T-helper 1 cell (primary cell): ENCODE results near the gene KCNJ9.
"Not testable (repeated sequence)": the region's sequence is repeated elsewhere in the genome, so short reads cannot be mapped to it uniquely, and the experiment has no call there.

Source experiments
- DNase-seq, 5 donors: peaks; one replicate each; pipeline ENCODE4 v3.0.0-alpha.2; 2012 to 2020
- total RNA-seq, 4 donors: gene quantifications; one replicate each; lab custom pipeline; 2026; lab: John Stamatoyannopoulos, UW

KCNJ9 gene
- total RNA-seq = 0 to 0.08 (median 0) reads per million in 4 donors

DNA sequence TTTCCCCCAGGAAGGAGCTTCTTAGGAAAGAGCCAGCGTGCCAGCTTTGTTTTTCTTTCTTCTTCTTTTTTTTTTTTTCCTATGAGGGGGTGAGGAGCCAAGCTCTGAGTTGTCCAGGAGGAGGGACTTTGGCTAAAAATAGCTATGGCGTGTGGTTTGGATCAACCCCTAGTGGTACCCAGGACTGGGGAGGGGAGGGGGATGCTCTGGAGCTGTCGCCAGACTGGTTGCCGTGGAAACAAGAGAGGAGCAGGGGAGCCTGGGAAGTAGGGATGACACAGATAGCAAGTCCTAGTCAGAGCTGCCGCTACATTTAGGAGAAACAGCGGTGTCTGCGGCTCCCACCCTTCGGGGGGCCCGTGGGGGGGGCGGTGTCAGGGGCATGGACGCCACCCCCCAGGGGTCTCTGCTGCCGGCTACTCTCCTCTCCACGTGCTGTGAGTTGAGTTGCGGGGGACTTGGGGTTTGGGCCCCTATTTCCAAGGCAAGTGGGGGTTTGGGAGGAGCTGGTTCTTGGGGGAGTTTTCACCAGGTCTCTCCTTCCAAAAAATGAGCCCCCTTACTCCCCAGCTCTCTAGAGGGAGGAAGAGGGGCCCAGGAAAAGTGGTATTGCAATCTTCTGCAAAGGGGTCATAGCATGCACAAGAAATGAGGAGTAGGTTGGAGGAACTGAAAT is at the start of gene KCNJ9:
TSS of gene KCNJ9 (plus strand) at position 278 of the 676 bp plus-strand sequence. CDS start 2,493 bp downstream, outside the sequence.
- DNase-seq = no peak

DNA sequence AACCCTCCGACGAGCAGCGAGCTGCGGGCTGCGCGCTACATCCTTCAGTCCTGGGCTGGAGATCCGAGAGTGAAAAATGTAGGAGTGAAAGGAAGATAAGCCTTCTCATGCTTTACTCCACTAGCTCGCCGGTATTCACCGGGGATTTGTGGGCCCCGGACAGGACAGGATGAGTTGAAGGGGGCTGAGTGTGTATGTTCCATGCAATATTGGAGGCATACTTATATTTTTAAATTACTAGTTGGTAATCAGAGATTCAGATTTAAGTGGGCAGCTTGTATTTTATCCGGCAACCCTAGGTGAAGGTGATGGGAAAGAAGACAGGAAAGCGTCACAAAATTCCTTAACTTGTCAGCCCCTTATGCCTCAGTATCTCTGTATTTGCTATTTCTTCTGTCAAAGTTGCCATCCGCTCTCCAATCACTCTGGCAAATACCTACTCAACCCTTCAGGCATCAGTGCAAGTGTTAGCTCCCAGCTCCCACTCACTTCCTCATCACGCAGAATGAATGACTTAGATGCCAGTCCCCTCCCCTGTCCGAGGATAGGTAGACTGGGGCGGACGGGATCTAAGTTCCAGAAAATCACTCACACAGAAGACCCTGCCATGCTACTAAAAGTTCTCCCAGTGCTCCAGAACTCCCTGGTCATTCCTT is 49.0 kb upstream of the KCNJ9 start:
- no peak for DNase-seq

DNA sequence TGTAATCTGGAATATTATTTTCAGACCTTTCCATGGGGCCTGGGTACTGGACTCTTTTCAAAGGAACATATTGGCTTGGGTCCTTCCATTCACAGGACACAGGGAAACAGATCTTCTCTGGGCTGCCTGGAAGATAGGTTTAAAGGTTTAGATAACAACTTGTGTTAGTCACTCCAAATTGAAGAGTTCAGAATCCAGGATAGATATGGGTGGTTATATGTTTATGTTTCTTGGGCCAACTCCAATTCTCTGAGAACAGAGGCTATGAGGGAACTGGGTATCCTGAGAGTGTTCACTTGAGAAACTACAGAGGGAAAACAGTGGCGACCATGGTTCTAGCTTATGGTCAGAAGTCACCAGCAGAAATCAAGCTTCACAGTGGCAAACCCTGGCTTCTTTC is 40.9 kb upstream of the KCNJ9 start:
- DNase-seq = no peak

DNA sequence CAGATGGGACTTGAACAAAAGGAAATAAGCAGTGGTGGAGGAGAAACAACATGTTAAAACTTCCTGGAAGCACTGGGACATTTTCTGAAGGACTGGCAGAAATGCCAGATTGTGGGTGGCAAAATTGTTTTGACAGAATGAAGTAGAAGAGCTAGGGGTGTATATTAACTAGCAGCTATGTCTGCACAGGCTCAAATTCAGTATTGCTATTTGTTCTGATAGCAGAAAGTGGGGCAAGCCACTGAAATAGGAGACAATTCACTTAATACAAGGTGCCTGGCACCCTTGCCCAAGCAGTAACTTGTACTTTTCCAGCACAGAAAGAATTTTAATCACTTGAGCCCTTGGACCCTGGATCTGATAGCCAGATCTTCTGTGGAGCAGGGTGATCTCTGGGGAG is 37.8 kb upstream of the KCNJ9 start:
- no peak for DNase-seq

DNA sequence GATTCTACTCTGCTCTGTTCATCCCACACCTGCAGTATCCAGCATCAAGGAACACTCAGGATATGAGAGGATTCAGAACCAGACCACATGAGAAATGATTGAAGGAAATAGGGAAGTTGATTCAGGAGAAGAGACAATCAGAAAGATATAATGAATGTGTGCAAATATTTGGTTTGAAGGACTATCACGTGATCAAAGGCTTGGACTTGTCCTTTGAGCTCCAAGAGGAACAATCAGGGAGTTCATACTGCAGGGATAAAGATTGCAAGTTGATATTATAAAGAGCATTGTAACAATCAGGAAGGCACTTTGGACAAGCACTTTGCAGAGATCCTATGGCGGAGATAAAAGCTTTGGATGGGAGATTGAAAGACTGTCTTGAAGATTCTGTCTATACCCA is 35.7 kb upstream of the KCNJ9 start:
- no peak for DNase-seq

DNA sequence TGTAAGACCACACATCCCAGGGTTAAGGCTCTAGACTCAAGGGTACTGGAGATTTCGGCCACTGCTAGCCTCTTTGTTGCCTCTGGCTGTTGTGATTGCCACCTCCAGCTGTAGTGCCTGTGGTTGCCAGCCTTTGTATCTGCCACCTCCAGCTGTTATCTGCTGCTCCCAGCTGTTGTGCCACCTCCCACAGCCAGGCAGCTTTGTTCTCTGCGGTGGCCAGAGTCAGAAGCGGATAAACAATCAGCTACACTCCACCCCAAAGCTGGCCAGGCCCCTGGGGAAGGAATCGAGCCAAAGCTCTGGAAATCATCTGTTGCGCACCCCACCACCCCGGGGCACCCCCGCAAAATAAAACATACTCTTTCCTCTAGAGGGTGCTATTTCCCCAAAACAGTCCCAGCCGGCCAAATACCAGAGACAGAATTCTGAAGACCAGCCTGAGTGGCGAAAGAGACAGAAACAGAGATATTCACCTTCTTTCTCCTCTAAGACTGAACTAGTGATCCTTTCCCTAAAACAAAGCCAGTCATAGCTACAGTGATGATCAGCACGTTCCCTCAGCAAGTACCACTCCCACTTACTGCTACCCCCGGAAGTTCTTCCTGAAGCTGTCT is 34.7 kb upstream of the KCNJ9 start:
- DNase-seq = peak in 4 of 5 donors; percentile 8 to 43 (median 20)

DNA sequence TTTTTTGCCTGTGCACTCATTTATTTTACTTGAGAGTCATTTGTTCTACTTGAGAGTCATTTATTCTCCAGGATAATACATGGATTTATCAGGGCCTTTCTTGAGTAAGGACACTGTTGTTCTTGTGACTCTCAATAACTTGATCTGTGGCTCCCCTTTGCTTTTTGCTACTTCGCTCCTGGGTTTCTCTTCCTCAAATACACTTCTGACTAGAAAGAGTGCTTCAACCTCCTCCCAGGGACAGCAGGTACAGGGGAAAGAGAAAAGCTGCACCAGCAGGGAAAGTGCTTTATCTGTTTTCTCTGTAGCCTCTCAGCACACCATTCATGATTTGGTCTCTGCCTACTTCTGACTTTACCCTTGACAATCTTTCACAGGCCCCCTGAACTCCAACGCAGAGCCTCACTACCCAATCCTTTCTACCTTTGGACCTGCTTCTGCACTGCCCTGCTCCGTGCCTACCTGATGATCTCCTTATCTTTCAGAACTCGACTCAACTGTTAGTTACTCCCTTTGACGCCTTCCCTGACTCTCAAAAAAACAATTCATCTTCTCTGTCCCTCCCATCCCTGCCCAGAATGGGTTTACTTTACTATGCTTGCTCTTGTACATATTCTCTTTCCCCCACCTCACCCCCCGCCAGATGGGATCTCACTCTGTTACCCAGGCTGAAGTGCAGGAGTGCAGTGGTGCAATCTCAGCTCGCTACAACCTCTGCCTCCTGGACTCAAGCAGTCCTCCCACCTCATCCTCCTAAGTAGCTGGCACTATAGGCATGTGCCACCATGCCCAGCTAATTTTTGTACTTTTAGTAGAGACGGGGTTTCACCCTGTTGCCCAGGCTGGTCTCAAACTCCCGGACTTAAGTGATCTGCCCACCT is 34.0 kb upstream of the KCNJ9 start:
- no peak for DNase-seq

DNA sequence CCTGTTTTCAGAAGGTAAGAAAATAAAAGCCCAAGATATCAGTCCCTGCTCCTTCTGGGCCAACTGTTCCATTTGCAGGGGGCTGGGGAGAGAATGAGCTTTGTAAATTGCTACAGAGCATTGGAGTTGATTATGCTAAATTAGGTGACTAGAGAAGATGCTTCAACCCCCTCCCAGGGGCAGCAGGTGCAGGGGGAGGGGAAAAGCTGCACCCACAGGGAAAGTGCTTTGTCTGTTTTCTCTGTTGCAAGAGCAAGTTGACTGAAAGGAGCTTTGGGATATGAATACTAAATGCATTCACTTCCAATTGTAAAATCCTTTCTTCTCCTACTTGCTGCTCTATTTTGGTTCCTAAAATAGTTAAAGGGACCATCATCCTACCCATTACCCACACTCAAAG is 33.0 kb upstream of the KCNJ9 start:
- no peak for DNase-seq

DNA sequence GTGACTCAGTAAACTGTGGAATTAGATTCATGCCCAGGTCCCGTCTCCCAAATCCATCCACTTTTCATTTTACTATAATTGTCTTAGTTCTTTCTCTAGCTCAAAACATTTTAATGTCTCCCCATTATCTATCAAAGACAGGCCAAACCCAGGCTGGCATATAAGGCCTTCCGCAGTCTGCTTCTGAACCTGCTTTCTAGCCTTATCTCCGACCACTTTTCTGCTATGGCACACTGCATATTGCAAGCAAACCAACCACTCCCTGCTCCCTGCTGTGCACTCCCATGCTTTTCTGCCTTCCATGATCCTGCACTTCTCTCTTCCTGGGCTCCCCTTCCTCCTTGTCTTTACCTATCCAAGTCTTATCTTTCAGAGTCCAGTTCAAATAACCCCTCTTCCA is 32.2 kb upstream of the KCNJ9 start:
- no peak for DNase-seq

DNA sequence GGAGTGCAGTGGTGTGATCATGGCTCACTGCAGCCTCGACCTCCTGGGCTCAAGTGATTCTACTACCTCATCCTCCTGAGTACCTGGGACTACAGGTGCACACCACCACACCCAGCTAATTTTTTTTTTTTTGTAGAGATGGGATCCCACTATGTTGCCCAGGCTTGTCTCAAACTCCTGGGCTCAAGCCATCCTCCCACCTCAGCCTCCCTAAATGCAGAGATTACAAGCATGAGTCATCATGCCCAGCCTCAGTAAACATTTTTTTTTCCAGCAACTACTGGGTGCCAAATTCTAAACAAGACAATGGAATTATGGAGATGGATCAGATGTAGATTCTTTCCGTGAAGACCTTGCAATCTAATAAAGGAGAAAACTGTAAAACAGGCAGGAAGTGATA is 31.2 kb upstream of the KCNJ9 start:
- not testable (repeated sequence) for DNase-seq

DNA sequence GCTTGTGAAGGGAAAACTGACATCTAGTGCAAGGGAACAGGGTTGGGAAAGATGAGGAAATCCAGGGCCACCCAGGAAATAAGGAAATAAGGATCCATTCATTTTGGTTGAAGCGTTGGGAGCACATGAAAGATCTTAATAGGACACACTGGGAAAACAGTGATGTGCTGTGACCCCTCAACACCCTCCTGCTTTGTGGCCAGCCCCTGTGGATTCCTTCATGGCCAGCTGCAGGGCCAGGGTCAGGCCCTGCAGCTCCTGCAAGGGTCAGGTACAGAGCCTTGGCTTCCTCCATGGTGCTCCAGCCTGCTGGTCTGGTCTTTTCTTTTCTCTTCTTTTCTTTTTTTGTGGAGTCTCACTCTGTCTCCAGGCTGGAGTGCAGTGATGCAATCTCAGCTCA is 30.7 kb upstream of the KCNJ9 start:
- DNase-seq = no peak

DNA sequence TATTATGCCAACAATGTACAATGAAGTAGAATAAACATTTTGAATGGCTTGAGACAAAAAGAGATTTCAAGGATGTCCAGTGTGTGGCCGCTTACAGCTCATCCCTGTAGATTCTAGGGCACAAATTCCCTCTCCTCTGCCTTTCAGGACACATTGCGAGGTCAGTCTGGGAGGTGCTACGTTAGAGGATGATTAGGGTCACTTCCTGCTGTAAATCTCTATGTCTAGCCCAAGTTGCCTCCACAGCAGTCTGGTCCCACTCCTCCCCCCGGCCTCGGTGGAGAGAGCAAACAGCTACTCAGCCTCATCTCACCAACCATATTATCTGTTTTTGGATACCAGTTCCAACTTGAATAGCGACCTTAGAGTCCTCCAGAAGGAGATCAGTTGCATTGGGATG is 28.4 kb upstream of the KCNJ9 start:
- DNase-seq = no peak

DNA sequence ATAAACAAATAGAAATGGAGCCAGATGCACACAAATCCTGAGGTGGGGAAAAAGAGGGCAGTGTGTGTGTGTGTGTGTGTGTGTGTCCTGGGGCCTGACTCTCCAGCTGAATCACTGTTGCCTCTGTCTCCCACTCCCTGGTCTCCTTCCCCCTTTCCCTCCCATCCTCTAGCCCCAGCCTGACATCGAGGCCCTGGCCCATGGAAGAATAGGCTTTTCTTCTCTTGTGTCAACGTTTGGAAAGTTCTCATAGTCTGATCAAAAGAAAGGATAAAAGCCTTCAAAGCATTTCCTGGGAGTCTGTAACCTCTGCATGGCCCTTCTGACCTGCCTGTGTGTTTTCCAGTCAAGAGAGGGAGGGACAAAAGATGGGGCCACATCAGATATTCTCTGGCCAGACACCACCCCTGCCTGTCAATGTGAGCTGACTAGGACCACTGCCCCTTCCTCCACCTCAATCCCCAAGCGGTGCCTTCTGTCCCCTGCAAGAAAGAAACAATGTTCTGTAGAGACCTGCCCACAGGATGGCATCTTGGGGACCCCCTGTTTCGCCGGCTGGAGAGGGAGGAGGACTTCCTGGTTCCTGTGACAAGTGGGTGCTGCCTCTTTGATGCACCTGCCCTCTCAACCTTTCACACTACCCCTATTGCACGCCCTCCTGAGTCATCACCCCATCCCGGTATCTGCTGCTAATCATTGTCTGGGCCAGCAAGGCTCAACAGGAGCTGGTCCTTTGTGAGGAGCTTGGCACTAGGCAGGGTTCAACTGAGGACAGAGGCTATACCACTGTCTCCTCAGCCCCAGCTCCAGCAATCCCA is 27.6 kb upstream of the KCNJ9 start:
- DNase-seq = no peak

DNA sequence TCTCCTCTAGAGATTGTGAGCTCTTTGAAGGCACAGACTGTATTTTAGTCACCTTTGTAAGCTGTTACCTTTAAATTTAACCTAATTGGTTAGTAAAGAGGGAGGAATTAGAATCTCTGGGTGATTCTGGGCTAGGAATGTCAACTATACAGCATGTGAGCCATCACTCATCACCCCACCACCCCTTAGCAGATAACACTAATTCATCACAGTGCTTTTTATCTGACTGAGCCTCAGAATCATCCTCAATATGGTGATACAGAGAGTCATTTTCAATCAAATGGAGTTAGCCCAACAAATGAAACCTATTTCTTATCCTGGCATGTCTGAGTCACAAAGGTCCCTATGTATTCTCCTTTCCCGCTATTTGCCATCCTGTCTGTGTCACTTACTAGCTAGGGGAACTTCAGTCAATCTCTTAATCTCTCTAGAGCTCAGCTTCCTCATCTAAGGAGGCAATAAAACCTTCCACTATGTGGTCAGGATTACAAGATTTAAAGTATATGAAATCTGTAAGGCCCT is 24.6 kb upstream of the KCNJ9 start:
- DNase-seq = no peak

DNA sequence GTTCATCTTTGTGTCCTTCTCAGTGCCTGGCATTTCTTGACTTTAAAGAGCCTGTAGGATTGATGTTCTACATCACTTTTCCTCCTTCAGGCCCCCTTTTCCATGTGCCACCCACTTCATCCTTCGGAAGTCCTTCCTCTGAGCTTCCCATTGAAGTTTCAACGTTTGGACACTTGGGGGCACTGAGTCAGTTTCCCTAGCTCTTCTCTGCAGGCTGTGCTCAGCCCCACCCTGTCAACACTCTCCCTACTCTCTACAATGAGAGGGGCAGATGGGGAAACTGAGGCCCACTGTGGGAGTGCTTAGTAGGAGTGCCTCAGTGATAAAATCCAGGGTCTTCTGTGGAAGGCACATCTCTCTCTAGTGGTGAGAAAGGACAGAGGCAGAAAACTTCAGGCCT is 23.3 kb upstream of the KCNJ9 start:
- DNase-seq = no peak

DNA sequence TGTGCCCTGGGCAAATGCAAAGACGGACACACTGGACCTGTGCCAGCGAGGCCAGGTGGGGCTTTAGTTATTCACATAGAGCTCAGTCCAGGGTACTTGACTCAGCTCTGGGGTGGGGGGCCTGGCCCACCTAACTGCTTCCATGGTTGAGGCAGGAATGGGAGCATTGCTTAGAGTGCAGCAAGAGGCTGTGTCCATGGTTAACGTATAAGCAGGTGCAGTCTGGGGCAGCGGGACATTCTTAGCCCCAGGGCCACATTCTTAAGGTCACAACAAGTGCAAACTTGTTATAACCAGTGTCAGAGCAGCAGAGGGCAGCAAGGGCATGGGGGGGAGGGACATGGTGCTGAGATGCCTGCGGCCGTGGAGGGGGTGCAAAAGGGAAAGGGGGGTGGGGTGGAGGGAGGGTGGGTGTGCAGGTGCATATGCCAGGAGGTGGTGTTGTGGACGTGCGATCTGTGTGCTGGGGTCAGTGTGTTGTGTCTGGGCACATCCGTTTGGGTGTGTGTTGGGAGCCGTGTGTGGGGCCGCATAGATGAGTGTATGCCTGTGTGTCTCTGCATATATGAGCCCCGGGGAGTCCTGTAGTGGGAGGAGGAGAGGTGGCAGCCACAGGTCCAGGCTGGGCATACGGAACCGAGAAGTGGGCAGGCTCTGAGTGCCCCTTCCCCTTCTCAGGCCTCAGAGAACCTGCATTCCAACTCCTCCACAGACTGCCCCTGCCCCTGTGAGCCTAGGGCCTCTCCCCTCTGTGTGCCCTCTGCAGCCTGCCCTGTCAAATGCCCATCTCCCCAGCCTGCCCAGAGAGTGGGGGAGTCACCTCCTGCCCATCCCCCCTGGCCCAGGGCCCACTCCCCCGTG is 19.7 kb upstream of the KCNJ9 start:
- DNase-seq = no peak

DNA sequence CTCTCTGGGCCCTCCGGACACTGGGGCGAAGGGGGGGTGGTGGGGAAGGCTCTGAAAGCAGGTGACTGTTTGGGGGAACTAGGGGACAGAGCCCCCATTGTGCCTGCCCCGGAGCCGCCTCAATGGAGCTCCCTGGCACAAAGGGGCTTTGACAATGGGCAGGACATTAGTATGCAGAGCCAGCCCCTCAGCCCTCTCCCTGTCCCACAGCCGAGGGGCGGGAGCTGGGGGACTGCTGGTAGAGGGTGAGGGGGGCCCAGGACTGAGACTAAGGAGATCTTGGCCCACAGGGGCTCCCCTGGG is 19.2 kb upstream of the KCNJ9 start:
- DNase-seq = no peak

DNA sequence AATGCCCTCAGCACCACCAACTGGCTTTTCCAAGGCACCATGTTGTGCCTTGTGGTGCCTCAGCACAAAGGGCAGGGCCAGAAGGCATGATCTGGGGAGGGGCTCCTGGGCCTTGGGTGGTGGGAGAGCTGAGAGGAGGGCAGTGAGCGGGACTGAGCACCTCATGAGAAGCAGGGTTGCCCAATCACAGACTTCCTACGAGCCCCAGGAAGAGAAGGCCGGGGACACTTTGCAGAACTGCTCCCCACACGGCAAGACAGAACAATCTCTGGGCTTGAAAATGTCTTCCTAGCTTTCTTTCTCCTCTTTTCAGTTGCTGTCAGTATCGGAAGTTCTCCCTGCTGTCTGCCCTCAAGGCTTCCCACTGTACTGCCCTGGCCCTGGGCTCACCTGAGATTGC is 18.2 kb upstream of the KCNJ9 start:
- DNase-seq = no peak

DNA sequence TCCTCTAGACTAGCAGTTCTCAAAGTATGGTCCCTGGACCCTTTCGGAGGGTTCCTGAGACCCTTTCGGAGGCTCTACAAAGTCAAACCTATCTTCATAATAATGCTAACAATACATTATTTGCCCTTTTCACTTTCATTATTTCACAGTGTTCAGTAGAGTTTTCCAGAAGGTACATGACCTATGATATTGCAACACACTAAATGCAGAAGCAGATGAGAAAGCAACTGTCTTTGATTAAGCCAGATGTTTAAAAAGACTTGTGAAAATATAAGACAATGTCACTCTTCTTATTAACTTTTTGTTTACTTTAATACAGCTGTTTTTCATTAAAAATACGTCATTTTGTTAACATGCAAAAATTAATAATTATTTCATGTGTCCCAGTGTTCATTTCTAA is 17.2 kb upstream of the KCNJ9 start:
- DNase-seq = no peak

DNA sequence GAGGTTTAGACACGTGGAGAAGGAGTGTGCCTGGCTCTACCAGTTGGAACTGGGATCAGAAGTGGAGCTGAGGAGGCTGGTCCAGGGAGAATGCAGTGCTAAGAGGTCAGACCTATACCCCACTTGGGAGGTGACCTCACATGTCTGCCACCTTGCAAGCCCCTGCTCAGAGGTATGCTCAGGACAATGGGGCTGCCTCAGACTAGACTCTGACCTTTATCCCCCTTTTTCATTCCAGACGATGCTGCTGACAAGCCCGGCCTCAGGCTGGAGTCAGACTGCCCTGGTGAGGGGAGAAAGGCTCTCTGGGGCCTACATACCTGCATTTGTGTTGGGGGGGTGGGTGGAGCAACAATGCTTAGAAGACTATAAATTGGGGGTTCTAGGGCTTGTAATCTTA is 16.6 kb upstream of the KCNJ9 start:
- no peak for DNase-seq
